ENCODE results near the gene EPHB2.

The EPHB2 gene

DNA sequence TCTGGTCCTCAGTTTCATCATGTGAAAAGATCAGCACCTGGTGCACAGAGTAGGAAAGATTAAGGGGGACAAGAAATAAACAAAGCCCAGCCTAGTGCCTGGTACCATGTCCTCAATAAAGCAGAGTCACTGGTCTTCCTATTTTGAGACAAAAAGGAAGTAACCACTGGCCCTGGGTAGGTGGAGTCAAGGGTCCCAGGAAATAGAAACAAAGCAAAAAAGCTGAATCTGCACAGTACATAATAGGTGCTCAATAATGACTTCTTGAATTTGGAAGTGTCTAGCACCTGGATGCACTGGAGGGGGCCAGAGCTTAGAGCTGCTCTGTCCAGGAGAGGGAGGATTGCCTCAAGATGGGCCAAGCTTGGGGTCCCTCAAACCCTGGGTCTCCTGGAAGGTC, 1.9 kb upstream of the EPHB2 start:
- no peak for TF ChIP-seq MYC (IDR thresholded peaks at IDR 0.05; ENCODE audit: low read depth, low read length)
- TF ChIP-seq, protein P1, sequence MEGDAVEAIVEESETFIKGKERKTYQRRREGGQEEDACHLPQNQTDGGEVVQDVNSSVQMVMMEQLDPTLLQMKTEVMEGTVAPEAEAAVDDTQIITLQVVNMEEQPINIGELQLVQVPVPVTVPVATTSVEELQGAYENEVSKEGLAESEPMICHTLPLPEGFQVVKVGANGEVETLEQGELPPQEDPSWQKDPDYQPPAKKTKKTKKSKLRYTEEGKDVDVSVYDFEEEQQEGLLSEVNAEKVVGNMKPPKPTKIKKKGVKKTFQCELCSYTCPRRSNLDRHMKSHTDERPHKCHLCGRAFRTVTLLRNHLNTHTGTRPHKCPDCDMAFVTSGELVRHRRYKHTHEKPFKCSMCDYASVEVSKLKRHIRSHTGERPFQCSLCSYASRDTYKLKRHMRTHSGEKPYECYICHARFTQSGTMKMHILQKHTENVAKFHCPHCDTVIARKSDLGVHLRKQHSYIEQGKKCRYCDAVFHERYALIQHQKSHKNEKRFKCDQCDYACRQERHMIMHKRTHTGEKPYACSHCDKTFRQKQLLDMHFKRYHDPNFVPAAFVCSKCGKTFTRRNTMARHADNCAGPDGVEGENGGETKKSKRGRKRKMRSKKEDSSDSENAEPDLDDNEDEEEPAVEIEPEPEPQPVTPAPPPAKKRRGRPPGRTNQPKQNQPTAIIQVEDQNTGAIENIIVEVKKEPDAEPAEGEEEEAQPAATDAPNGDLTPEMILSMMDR (IDR thresholded peaks at IDR 0.05; ENCODE audit: low read depth, low read length) = no peak
- no peak overlapping the region for H3K4me3 ChIP-seq (ENCODE audit: low read depth, low read length)
- no peak for DNase-seq (ENCODE audit: low read depth)

DNA sequence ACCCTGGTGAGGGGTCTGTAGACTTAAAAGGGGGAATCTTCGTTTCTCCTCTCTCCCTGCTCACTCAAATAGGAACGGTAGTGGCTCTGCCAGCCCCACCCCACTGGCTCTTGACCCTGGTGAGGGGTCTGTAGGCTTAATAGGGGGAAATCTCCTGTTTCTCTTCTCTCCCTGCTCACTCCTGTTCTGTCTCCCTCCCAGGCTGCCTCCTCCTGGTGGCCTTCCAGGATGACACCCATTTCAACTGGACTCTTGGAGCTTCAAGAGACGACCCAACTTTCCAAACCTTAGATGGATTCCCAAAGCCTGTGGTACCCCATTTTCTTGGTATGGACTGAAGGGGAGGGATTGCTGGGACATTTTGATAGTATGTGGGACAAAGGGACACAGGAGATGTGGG, 1.4 kb upstream of the EPHB2 start:
- H3K4me3 ChIP-seq (ENCODE audit: low read depth, low read length) = no peak overlapping the region
- no peak for DNase-seq (ENCODE audit: low read depth)
- TF ChIP-seq POLR2A (IDR thresholded peaks at IDR 0.05; ENCODE audit: extremely low read depth, insufficient read length) (no peak), MYC (IDR thresholded peaks at IDR 0.05; ENCODE audit: low read depth, low read length) (no peak)
- TF ChIP-seq, protein P2, sequence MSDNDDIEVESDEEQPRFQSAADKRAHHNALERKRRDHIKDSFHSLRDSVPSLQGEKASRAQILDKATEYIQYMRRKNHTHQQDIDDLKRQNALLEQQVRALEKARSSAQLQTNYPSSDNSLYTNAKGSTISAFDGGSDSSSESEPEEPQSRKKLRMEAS (IDR thresholded peaks at IDR 0.05; ENCODE audit: low read depth, low read length) = no peak
- TF ChIP-seq, protein P1 (IDR thresholded peaks at IDR 0.05; ENCODE audit: low read depth, low read length) = peak; percentile 6

DNA sequence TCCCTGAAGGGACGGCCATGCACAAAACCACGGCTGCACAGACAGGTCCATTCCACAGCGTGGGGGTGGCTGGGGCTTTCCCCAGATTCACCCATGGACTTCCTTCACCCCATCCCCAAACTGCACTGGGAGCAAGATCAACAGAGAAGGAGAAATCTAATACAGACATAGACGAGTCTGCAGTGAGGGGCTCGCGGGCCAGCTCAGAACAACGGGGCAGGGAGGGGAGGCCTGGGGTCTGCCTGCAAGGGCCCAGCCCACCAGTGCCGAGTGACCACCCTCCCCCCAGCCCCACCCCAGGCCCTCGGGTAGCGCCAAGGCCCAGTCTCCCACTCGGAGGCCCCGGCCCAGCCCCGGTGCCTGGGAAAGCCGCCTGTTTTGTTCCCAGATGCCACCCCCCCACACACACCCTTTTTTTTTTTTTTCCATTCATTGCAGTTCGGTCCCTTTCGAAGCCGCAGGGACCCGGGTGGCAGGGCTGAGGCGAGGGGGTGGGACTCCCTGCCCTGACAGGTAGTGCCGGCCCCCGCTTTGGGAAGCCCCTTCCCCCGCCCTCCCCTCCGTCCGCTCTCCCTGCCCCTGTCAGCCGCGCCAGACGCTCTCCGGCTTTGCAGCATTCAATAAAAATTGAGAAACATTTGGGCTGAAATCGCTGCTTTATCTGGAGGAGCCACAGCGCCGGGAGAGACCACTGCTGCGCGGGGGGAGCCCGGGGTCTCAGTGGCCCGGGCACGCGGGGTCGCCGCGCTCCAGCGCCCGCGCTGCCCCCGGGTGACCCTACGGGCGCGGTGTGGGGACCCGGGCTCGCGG, 543 bp upstream of the EPHB2 start:
- TF ChIP-seq POLR2A (IDR thresholded peaks at IDR 0.05; ENCODE audit: extremely low read depth, insufficient read length) = no peak
- DNase-seq (ENCODE audit: low read depth) = peak; percentile 75
- no peak overlapping the region for H3K4me3 ChIP-seq (ENCODE audit: low read depth, low read length)

DNA sequence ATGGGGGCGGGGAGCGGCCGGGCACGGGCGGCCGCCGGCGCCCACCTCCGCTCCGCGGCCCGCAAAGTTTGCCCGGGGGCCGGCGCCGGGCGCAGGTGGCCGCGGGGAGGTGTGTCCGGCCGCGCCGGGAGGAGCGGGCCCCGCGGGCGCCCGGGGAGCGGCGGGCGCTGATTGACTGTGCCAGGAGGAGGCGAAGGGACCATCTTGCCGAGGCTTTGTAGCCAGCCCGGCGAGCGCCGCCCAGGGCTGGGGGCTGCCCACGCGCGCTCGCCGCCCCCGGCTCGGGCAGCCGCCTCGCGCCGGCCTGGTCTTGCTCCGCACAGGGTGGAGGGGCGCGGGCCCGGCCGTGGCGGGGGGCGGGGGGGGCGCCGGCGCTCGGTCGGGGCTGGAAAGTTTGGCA, 432 bp downstream of the EPHB2 start:
- H3K4me3 ChIP-seq (ENCODE audit: low read depth, low read length) = no peak overlapping the region
- TF ChIP-seq, protein P2 (IDR thresholded peaks at IDR 0.05; ENCODE audit: low read depth, low read length) = no peak
- TF ChIP-seq POLR2A (IDR thresholded peaks at IDR 0.05; ENCODE audit: extremely low read depth, insufficient read length) (no peak), MYC (IDR thresholded peaks at IDR 0.05; ENCODE audit: low read depth, low read length) (no peak)
- TF ChIP-seq, protein P1 (IDR thresholded peaks at IDR 0.05; ENCODE audit: low read depth, low read length) = no peak
- no peak for DNase-seq (ENCODE audit: low read depth)

DNA sequence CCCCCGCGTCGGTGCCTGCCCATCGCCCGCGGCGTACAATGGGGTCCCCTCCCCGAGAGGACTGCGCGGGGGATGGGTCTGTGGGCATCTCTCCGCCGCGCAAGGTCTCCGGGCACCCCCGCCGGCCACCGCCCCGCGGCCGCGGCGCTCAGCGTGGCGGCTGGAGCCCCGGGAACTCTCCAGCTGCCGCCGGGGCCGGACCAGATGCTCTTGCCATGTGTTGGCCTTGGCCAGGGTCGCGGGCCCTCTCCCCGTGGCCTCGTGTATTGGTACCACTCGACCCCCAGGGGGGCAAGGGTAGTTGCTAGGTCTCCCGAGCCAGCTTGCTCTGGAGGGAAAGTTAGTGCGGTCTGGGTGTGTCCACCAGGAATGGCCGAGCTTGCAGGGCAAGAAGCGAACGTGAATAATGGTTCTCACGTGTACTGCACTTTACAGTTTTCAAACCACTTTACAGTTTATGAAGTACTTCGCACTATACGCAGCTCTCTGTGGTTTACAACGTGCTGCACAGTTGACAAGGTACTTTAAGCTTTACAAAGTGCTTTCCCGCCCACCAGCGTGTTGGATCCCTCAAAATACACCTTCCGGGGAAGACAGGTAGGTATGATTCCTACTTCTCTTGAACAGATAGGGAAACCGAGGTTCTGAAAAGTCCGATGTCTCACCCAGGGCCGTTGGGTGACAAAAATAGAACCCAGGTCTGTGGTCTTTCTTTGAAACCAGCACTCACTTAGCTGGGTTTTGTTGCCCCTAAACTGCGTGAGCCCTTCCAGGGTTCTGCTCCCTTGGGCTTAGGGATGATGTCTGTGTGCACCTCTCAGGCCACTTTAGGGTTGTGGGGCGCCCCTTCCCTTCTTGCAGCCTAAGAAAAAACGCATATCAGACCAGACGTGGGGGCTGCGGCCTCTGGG, 1.2 kb downstream of the EPHB2 start:
- H3K4me3 ChIP-seq (ENCODE audit: low read depth, low read length) = no peak overlapping the region
- peak; percentile 46 for DNase-seq (ENCODE audit: low read depth)
- TF ChIP-seq MYC (IDR thresholded peaks at IDR 0.05; ENCODE audit: low read depth, low read length) = no peak
- TF ChIP-seq, protein P2 (IDR thresholded peaks at IDR 0.05; ENCODE audit: low read depth, low read length) = peak; percentile 74

DNA sequence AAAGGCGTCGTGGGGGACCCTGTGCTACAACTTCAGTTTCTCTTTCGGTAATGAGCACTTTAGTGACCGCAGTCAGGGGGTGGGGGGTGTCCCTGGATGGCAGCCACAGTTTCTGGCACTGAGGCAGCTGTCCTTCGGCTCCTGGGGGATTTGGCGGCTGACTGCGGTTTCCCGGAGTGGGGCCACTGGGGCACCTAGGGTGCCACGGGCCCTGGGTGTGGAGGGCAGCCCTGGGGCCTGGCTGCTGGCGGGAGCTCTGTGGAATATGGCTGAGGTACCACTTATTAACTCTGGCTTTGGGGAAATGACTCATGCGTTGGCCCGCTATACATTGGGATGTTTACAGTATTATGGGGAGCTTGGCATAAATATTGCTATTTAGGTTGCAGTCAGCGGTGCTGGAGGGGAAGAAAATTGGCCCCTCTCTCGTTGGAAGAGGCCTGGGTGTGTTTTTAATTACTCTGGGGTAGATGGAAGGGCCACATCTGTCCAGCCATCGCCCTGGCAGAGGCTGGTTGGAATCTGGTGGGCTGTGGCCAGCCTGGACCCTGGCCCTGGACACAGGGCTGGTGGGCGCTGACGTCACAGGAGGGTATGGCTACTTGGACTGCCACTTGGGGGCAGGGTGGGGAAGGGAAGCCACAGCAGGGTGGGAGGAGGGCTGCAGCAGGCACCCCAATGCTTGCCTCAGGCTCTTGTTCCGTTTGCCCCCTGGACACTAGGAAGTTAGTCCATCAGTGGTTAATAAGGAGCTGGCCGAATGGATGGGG, 2.0 kb downstream of the EPHB2 start:
- no peak overlapping the region for H3K4me3 ChIP-seq (ENCODE audit: low read depth, low read length)
- DNase-seq (ENCODE audit: low read depth) = peak; percentile 86
- TF ChIP-seq, protein P2 (IDR thresholded peaks at IDR 0.05; ENCODE audit: low read depth, low read length) = no peak
- TF ChIP-seq POLR2A (IDR thresholded peaks at IDR 0.05; ENCODE audit: extremely low read depth, insufficient read length) (no peak), MYC (IDR thresholded peaks at IDR 0.05; ENCODE audit: low read depth, low read length) (no peak)
- TF ChIP-seq, protein P1 (IDR thresholded peaks at IDR 0.05; ENCODE audit: low read depth, low read length) = no peak
